Measurements from ENCODE around the gene ABTB2.
"Not testable (repeated sequence)": the region's sequence is repeated elsewhere in the genome, so short reads cannot be mapped to it uniquely, and the experiment has no call there.

ABTB2 gene

GRCh38 chr11:34232807-34233206 lies 125.0 kb downstream of the ABTB2 start:
- no peak for DNase-seq

GRCh38 chr11:34226210-34226609 lies 131.6 kb downstream of the ABTB2 start:
- no peak for DNase-seq

- no peak for DNase-seq
Observed at GRCh38 chr11:34225091-34225490, 132.7 kb downstream of the ABTB2 start.

- no peak for DNase-seq
Observed at GRCh38 chr11:34224434-34224966, 133.3 kb downstream of the ABTB2 start.

- no peak for DNase-seq
Observed at GRCh38 chr11:34223907-34224306, 133.9 kb downstream of the ABTB2 start.

GRCh38 chr11:34223021-34223813 lies 134.6 kb downstream of the ABTB2 start:
- no peak for DNase-seq

GRCh38 chr11:34222030-34222429 lies 135.8 kb downstream of the ABTB2 start:
- no peak for DNase-seq

GRCh38 chr11:34219941-34220370 lies 137.9 kb downstream of the ABTB2 start:
- DNase-seq = no peak

- no peak for DNase-seq
Observed at GRCh38 chr11:34219279-34219678, 138.5 kb downstream of the ABTB2 start.

GRCh38 chr11:34218756-34219155 lies 139.1 kb downstream of the ABTB2 start:
- not testable (repeated sequence) for DNase-seq

- no peak for DNase-seq
Observed at GRCh38 chr11:34218067-34218466, 139.7 kb downstream of the ABTB2 start.

GRCh38 chr11:34216706-34217105 lies 141.1 kb downstream of the ABTB2 start:
- DNase-seq = no peak

GRCh38 chr11:34215806-34216453 lies 141.9 kb downstream of the ABTB2 start:
- DNase-seq = no peak

GRCh38 chr11:34214961-34215805 lies 142.6 kb downstream of the ABTB2 start:
- DNase-seq = no peak

- DNase-seq = no peak
Observed at GRCh38 chr11:34213366-34213765, 144.4 kb downstream of the ABTB2 start.

GRCh38 chr11:34212566-34212965 lies 145.2 kb downstream of the ABTB2 start:
- no peak for DNase-seq

GRCh38 chr11:34209809-34210208 lies 148.0 kb downstream of the ABTB2 start:
- no peak for DNase-seq

GRCh38 chr11:34208266-34209135 lies 149.3 kb downstream of the ABTB2 start:
- DNase-seq = no peak

GRCh38 chr11:34207487-34208180 lies 150.2 kb downstream of the ABTB2 start:
- DNase-seq = no peak

GRCh38 chr11:34206407-34207300 lies 151.2 kb downstream of the ABTB2 start:
- no peak for DNase-seq

Data from NCI-H2171 treated with DMSO at 0.1 percent for 48 hours (cell line).